Putamen (tissue), 1 donor: ENCODE data around the gene APBA2.
"Not testable (repeated sequence)": the region's sequence is repeated elsewhere in the genome, so short reads cannot be mapped to it uniquely, and the experiment has no call there.

Experiments used
- DNase-seq: peaks from one replicate; pipeline ENCODE4 v3.0.0-alpha.2; 2016; ENCODE audit warnings: low spot score

The APBA2 gene

DNA sequence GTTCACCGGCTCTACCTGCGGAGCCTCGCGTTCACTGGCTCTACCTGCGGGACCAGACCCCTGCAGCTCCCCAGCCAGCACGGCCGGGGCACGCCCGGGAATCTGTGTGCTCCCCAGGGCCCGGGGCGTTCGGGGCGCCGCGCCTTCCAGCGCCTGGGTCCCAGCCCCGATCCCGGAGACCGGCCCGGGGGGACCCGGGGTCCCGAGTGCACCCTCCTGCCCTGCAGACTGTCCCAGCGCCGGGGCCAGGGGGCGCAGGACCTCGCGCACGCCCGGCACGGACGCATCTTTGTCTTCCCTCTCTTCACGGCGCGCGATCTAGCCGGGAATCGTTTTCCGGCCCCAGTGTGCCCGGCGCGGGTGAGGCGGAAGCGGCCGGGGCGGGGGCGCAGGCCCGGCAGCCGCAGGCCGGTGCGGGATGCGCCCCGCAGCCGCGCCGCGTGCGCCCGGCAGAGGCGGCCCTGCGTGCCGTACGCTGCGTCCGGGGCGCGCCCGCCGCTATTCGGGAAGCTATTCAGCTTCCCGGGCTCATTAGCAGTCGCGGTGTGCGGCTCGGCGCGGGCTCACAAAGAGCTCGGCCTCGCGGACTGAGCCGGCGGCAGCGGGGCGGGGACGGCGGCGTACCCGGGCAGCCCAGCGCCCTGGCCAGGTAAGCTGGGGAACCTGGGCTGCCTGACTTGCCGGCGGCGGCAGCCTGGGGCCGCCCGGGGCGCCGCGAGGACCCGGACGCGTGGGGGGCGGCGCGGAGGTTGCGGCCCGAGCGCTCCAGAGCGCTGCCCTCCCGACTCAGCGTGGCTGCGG, at the start of gene APBA2:
Gene APBA2, plus strand, starts transcription at position 345 of the 801 bp plus-strand sequence. CDS start 167,911 bp downstream, outside the sequence.
- DNase-seq, result peak; percentile 42

DNA sequence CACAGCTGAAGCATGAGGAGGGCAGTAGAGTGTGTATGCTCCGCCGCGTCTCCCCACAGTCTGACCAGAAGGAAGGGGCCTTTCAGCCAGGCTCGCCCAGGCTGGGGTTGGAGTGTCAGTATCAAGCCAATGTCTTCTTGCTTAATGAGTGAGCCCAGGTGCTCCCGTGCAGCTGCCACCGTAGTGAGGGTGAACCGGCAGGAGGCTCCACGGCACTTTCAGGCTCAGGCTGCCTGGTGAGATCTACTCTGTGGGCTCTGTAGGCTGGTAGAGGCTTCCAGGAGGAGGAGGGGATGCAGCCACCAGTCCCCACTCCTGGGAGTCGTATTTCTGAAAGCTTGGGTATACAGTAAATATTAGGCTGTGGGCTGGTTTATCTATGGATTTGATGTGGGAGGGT, 45.5 kb upstream of the APBA2 start:
- not testable (repeated sequence) for DNase-seq

DNA sequence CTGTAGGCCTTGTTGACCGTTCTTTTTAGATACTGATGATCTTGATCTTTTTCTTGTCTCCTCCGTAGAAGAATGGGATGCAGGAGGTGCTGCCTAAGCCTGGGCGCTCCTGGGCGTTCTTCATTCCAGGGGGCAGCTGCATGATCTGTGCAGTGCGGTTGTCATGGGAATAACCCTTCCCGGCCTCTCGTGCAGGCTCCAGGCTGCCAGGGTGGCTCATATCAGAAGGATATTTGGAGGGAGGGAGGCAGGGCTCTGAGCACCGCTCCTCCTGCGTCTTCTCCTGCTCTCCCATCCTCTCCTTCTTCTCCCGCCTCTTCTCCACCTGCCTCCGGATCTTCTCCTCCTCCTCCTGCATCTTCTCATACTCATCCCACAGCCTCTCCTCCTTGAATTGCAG, 43.6 kb upstream of the APBA2 start:
- not testable (repeated sequence) for DNase-seq

DNA sequence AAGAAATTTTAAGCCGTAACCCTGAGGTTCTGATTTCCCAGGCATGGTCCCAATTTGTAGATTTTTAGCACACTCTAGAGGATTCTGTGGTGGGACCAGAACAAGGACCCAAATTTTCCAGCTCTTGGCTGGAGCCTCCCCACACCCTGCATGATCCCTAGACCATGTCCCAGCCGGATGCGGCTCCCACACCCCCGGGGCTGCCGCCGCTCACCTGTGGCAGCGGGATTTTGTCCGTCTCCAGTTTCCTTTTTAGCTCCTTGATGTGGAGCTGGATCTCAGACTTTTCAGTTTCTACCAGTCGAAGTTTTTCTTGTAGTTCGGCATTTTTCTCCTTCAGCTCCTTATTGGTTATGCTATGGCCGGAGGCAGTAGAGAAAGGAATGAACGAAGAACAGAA, 42.3 kb upstream of the APBA2 start:
- not testable (repeated sequence) for DNase-seq

DNA sequence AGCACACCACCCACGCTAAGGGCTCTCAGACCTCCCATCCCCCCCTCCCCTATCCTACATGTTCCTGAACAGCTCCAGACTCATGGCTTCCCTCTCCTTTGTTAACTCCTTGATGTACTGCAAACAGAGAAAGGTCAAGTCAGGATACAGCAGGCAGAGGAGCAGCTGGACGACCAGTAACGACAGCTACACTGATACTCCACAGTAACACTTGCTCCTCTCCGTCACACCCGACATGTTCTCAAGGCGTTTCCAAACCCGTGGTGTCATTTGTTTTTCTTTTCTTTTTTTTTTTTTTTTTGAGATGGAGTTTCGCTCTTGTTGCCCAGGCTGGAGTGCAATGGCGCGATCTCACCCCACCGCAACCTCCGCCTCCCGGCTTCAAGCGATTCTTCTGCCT, 41.6 kb upstream of the APBA2 start:
- DNase-seq, result not testable (repeated sequence)

DNA sequence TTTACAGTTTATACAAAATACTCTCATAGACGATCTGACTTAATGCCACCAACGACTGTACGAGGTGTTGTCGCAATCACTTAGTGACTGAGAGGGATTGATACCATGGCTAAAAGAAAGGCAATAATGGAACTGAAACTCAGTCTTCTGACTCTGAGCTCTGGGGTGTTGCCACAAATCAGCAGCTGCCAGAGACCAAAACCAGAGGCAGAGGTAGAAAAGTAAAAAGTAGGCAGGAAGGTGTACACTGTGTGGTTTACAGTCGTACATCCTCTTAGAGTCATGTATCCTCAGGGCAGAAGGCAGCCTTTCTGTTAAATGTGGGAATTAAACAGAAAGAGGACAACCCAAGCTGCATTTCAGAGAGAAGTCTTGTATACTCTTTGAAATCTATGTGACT, 38.5 kb upstream of the APBA2 start:
- not testable (repeated sequence) for DNase-seq

DNA sequence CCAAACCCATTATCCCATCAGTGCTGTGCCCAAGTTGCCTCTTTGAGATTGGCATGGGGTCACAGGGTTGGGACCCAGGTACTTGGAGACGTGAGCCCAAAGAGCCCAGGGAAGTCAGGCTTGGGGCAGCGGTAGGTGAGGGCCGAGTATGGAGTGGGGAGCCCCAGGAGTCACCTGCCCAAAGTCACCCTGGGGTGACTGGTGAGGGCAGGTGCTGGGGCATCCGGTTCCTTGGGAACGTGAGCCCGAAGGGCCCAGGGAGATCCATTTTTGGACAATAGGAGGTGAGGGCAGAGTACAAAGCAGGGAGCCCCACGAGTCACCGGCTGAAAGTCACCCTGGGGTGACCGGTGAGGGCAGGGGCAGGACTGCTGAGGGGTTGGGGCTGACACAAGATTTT, 37.8 kb upstream of the APBA2 start:
- DNase-seq, result not testable (repeated sequence)

DNA sequence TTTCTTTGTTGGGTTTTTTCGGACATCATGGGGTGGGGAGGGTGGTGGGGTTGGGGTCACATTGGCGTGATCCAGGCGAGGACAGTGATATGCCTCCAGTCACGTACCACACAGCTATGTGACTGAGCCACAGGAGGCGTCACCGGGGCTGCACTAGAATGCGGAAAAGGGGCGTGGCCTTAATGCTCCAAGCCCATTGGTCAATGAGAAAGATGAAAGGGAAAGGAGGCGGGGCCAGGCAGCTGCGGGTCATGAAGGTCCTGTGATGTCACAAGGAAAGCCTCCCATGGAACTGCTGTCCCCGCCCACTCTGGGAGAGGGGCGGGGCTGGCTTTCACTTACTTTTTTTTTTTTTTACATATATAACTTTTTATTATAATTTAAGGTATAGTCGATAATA, 37.3 kb upstream of the APBA2 start, which contains the start of gene GOLGA6L7:
Gene GOLGA6L7, minus strand, starts transcription at position 124 of the 400 bp plus-strand sequence. Its CDS starts 95 bp downstream, at position 29.
- not testable (repeated sequence) for DNase-seq

DNA sequence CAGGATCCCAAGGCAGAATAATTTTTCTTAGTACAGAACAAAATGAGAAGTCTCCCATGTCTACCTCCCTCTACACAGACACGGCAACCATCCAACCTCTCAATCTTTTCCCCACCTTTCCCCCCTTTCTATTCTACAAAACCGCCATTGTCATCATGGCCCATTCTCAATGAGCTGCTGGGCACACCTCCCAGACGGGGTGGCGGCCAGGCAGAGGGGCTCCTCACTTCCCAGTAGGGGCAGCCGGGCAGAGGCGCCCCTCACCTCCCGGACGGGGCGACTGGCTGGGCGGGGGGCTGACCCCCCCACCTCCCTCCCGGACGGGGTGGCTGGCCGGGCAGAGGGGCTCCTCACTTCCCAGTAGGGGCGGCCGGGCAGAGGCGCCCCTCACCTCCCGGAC, 36.5 kb upstream of the APBA2 start:
- DNase-seq, result not testable (repeated sequence)

DNA sequence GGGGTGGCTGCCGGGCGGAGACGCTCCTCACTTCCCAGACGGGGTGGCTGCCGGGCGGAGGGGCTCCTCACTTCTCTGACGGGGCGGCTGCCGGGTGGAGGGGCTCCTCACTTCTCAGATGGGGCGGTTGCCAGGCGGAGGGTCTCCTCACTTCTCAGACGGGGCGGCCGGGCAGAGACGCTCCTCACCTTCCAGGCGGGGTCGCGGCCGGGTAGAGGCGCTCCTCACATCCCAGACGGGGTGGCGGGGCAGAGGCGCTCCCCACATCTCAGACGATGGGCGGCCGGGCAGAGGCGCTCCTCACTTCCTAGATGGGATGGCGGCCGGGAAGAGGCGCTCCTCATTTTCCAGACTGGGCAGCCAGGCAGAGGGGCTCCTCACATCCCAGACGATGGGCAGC, 36.0 kb upstream of the APBA2 start:
- not testable (repeated sequence) for DNase-seq

DNA sequence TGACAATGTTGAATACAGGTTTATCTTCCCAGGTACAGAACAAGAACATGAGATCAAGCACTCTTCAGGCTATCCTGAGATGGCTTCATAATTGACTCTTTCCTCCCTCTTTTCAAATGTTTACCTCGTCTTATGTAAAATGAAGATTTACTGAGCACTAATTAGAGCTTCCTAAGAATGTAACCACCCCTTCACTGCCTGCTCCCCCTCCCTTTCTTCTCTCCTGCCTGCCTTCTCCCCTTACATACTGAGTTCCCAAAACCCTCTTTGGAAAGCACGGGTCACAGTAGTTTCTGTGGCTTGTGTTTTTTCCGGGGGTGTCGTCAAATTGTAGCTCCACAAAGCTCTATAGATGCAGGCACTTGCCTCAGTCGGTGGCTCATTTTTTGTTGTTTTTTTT, 32.1 kb upstream of the APBA2 start:
- not testable (repeated sequence) for DNase-seq

DNA sequence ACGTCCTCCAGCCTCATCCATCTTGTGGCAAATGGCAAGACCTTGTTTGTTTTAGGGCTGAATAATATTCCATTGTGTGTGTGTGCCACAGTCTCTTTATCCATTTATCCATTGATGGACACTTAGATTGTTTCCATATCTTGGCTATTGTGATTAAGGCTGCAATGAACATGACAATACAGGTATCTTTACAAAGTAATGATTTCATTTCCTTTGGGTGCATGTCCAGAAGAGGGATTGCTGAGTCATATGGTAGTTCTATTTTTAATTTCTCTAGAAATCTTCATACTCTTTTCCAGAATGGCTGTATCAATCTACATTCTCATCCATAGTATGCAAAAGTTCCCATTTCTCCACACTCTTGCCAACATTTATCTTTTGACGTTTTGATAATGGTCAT, 31.2 kb upstream of the APBA2 start:
- not testable (repeated sequence) for DNase-seq

DNA sequence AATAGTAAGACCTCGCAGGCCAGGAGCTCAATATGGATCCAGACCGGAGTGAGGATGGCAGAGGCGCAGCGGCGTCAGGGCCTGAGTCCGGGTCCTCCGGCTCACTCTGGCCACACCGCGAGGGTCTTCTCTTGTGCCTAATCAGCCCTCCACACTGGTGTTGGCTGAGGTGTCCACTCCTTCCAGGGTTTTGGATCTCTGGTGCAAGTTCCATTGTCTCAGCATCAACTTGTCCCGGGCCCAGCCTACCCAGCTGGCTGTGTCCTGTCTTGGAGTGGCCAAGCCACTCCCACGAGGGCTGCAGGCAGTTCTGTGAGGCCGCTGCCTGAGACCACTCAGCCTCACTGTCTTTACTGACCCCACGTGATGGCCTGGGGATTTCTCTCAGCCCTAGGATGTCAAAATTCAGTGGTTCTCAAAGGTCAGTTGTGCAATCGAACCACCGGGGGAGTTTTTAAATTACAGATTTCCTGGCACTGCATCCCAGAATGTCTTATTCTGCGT, 24.7 kb upstream of the APBA2 start:
- no peak for DNase-seq

DNA sequence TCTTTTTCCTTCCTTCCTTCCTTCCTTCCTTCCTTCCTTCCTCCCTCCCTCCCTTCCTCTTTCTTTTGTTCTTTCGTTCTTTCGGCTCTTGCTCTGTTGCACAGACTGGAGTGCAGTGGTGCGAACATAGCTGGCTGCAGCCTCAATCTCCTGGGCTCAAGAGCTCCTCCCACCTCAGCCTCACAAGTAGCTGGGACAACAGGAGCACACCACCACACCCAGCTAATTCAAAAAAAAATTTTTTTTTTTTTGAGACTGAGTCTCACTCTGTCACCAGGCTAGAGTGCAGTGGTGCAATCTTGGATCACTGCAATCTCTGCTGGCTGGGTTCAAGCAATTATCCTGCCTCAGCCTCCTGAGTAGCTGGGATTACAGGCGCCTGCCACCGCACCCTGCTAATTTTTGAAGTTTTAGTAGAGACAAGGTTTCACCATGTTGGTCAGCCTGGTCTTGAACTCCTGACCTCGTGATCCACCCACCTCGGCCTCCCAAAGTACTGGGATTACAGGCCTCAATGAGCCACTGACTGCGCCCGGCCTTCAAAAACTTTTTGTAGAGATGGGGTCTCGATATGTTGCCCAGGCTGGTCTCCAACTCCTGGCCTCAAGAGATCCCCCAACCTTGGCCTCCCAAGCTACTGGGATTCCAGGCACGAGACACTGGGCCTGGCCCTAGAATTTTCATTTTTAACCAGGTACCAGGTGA, 24.0 kb upstream of the APBA2 start:
- DNase-seq, result not testable (repeated sequence)

DNA sequence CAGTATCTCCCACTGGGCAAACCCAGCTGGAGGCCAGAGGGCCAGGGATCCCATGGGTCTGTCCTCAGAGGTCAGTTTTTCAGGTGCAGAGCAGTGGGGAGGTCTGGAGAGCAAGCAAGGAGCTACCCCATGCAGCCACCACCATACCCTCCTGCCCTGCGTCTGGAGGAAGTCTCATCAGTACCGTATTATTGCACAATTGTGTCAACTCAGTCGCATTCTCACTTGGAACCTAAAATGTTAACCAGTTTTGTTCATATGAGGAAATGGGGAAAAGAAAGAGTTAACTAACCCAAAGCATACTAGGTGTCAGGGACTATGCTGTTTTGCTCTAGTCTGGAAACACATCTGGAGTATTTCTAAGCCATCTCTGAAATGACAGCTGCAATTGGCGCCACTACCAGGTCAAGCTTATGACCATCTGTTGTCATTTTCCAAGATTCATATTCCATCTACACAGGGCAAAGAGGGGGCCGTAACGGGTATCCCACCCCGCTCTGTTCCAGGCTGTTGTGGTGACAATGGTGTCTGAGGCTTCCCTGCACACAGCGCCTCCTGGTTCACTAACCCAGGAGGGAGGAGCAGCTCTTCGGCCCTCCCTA, 16.9 kb upstream of the APBA2 start:
- DNase-seq, result no peak

DNA sequence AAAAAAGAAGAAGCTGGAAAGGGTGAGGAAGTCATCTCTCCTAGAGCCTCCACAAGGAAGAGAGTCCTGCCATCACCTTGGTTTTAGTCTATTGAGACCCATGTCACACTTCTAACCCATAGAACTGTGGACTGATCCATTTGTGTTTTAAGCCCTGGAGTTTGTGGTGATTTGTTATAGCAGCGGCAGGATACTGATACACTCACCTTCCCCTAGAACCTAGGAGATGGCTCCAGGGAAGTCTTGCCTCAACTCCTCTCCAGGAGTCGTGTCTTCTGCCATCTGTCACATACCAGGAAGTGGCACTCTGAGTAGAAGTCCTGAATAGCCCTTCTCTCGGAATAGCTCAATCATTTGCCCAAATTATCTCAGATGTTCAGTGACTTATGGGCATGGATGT, 14.6 kb upstream of the APBA2 start:
- DNase-seq, result no peak

DNA sequence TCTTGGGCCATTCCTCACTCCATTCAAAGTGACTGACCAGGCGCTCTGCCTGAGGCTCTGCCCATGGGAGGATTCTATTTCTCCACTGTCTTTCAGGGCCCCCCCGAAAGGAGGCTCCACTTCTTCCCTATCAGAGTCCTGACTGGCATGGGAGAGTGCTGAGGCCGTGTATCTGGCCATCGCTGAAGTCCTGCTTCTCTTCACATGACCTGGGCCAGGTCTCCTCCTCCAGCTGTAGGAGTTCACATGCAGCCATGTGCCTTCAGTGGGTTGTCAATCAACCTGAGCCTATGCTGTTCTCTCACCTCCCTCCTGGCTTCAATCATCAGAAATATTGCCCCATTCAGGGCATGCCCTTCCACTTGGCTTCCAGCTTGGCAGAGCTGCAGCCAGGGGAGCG, 12.8 kb upstream of the APBA2 start:
- DNase-seq, result no peak

DNA sequence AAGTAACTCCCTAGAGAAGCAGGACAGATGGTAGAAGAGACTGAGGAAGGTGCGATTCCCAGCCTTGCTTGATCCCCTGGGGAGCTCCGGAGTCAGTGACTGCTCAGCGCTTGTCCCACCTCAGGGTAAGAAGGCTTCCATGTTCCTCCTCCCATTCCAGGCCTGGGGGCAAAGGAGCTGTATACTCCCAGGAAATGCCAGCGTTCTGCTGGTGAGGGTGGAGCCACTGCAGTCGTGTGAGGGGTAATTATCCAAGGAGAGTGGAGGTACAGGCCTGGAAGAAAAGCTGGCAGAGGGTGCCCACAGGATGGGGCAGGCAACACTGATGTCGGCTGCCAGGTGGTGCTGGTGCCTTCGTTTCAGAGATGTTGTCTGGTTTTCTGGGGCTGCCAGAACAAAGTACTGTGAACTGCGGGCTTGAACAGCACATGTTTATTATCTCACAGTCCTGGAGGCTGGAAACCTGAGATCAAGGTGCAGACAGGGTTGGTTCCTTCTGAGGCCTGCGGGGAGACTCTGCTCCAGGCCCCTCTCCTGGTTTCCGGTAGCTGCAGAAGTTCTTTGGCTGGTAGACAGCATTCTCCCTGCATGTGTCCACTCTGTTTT, 12.1 kb upstream of the APBA2 start:
- DNase-seq, result no peak

DNA sequence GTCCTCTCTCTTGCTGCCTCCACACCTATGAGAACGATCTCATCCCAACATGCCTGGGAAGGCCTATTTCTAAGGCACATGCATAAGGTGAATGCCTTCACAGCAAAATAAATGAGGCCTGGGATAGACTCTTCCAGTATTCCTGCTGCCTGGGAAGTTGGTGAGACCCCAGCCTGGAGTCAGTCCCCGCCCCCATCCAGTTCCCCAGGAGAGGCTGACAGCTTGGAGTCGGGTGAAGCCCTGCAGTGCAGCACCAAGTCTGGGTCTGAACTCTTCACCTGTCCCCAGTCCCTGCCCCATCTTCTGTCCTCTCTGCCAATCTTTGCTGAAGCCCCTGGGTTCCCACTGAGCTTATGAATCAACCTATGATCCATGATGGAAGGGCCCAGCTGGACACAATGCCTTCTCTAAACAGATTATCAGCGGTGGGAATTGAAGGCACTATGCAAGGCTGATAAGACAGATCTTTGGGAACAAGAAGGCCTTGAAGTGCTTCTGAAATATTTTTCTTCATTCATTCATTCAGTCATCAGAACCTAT, 10.2 kb upstream of the APBA2 start:
- no peak for DNase-seq

DNA sequence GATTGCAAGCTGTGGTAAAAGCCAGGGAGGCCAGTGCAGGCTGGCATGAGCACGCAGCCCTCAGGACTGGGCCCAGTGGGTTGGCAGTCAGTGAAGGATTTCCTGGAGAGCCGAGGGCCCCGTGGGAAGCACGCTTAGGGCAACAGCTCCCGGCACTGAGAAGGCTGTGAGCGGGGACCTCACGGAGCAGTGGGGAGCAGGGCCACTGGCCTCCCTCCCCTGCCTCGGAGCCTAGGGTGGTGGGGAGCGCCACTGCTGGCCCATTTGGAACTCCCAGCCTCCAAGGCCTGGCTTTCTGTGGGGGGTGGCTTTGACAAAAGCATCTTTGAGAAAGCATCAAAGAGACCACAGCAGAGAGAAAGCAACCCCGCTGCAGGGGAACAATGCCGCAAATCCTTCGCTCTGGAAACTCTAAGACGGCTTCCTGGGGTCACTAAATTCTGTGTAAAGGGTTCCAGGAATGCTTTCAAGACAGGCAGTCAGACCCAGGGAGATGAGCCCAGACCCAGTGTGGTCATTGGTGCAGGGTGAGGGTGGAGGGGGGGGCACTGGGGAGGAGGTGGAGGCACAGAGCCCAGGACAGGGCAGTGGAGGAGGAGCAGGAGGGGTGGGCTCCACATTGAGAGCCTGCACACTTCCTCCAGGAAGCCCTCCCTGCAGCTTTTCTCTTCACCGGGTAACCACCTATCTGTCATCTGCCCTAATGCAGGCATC, 9.5 kb upstream of the APBA2 start:
- DNase-seq, result no peak

DNA sequence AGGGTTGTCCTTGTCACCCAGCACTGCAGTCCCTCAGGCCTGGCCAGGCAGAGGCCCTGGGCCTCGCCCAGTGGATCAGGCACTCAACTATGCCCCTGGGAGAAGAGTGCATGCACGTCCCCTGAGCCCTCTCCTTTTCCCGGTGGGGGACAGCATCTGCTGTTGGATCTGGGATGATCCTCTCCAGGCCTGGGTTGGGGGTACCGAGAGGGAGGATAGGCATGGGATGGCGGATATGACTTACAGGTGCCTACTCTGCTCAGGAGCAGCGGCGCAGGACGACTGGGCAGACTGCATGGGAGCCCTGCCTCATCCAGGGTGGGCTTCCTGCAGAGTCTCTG, 9.0 kb upstream of the APBA2 start:
- DNase-seq, result no peak
